Nephron (organoid): ENCODE data around the gene CAPNS1.

ENCODE experiments used
- H3K27ac Mint-ChIP-seq, 3 experiments: 2 replicates each; pipeline ENCODE4 v1.8.0; 2020; ENCODE audit warnings: mixed read lengths in 3 of 3, mild to moderate bottlenecking in 2 of 3, moderate library complexity in 1 of 3
- H3K27me3 Mint-ChIP-seq: 2 replicates; pipeline ENCODE4 v1.8.0; 2021; ENCODE audit warnings: low read depth, mild to moderate bottlenecking, moderate library complexity, mixed read lengths
- H3K36me3 Mint-ChIP-seq: 2 replicates; pipeline ENCODE4 v1.8.0; 2020; ENCODE audit warnings: low read depth, mixed read lengths
- H3K4me1 Mint-ChIP-seq: 2 replicates; pipeline ENCODE4 v1.8.0; 2020; ENCODE audit warnings: mixed read lengths
- H3K4me3 Mint-ChIP-seq, 3 experiments: 2 replicates each; pipeline ENCODE4 v1.8.0; 2020; ENCODE audit warnings: mild to moderate bottlenecking in 3 of 3, mixed read lengths in 3 of 3, moderate library complexity in 2 of 3
- H3K9me3 Mint-ChIP-seq: 2 replicates; pipeline ENCODE4 v1.8.0; 2020; ENCODE audit warnings: mixed read lengths
- TF ChIP-seq, protein P1 (sequence below), 3 experiments: fragments of 200-600 bp; sonication (generic); IDR thresholded peaks; one replicate each; pipeline ENCODE4 v1.5.0; 2021; ENCODE audit warnings: antibody characterized with exemption in 3 of 3; ENCODE audit not compliant: unreplicated experiment in 3 of 3

CAPNS1 gene

GRCh38 chr19:36150586-36150985 lies 10.7 kb downstream of the CAPNS1 start:
- H3K4me1 Mint-ChIP-seq = peaks cover 5% of the 10 kb centered on the region
- H3K4me3 Mint-ChIP-seq = no peak overlapping the region
- TF ChIP-seq, protein P1, sequence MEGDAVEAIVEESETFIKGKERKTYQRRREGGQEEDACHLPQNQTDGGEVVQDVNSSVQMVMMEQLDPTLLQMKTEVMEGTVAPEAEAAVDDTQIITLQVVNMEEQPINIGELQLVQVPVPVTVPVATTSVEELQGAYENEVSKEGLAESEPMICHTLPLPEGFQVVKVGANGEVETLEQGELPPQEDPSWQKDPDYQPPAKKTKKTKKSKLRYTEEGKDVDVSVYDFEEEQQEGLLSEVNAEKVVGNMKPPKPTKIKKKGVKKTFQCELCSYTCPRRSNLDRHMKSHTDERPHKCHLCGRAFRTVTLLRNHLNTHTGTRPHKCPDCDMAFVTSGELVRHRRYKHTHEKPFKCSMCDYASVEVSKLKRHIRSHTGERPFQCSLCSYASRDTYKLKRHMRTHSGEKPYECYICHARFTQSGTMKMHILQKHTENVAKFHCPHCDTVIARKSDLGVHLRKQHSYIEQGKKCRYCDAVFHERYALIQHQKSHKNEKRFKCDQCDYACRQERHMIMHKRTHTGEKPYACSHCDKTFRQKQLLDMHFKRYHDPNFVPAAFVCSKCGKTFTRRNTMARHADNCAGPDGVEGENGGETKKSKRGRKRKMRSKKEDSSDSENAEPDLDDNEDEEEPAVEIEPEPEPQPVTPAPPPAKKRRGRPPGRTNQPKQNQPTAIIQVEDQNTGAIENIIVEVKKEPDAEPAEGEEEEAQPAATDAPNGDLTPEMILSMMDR (IDR thresholded peaks at IDR 0.05; ENCODE audit: unreplicated experiment in 3 of 3) = no peak
- peaks cover 49% of the 10 kb centered on the region for H3K36me3 Mint-ChIP-seq
- H3K9me3 Mint-ChIP-seq = no peaks in the 10 kb centered on the region
- peak overlapping the region in 1 of 3 experiments; percentile 40 for H3K27ac Mint-ChIP-seq
- no peaks in the 10 kb centered on the region for H3K27me3 Mint-ChIP-seq

DNA sequence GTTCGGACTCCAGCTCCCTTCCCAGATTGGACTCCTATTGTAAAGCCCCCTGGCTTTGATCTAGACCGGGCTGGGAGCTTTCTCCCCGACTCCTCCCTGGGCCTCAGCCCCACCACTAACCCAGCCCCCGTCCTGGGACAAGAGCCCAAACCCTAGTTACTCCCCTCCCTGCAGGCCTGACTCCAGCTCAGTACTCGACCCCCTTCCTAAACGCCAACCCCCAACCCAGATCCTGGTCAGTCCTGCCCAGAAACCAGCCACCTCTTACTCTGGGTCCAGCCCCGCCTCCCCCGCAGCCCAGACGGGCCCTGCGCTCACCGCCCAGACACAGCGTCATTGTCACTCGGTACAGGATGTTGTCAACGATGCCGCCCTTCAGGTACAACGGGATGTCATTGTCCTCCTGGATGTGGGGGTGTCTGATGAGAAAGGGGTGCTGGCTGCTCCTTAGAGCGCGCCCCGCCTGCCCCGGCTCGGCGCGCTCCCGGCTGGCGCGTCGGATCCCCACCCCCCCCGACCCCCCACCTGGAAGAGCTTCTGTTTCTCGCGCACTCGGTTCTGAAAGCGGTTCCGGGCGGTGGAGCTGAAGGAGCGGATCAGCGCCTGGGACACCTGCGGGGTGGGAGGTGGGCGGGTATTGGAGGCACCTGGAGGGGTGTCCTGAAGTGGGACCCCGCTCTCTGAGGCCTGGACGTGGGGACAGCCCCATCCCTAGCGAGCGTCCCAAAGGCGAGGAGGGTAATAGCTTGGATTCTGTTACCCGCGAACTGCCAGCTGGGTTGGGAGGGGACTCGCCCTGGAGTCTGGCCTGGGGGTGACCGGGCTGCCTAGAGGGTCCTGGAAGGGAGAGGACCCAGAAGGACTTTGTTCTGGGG lies 11.5 kb downstream of the CAPNS1 start:
- H3K4me1 Mint-ChIP-seq = peaks cover 13% of the 10 kb centered on the region
- TF ChIP-seq, protein P1 (IDR thresholded peaks at IDR 0.05; ENCODE audit: unreplicated experiment in 3 of 3) = no peak
- H3K27me3 Mint-ChIP-seq = no peaks in the 10 kb centered on the region
- no peaks in the 10 kb centered on the region for H3K9me3 Mint-ChIP-seq
- H3K27ac Mint-ChIP-seq = peak overlapping the region in 2 of 3 experiments; percentile 40 to 51
- peaks cover 41% of the 10 kb centered on the region for H3K36me3 Mint-ChIP-seq
- H3K4me3 Mint-ChIP-seq = no peak overlapping the region

GRCh38 chr19:36152019-36152351 lies 12.1 kb downstream of the CAPNS1 start:
- H3K4me1 Mint-ChIP-seq = peaks cover 14% of the 10 kb centered on the region
- no peaks in the 10 kb centered on the region for H3K9me3 Mint-ChIP-seq
- no peak overlapping the region for H3K4me3 Mint-ChIP-seq
- H3K27me3 Mint-ChIP-seq = no peaks in the 10 kb centered on the region
- TF ChIP-seq, protein P1 (IDR thresholded peaks at IDR 0.05; ENCODE audit: unreplicated experiment in 3 of 3) = no peak
- H3K36me3 Mint-ChIP-seq = peaks cover 35% of the 10 kb centered on the region
- H3K27ac Mint-ChIP-seq = no peak overlapping the region

GRCh38 chr19:36152352-36153091 lies 12.7 kb downstream of the CAPNS1 start, which contains the start of gene COX7A1:
COX7A1 (minus strand) TSS chr19:36152447; CDS start chr19:36152407, 40 bp downstream.
- Mint-ChIP-seq H3K27ac (peak within 1 kb of the TSS in 1 of 3 experiments; percentile 40), H3K9me3 (no peaks in the 10 kb centered on the region), H3K36me3 (peaks cover 31% of the 10 kb centered on the region), H3K27me3 (no peaks in the 10 kb centered on the region), H3K4me3 (no peak within 1 kb of the TSS), H3K4me1 (peaks cover 14% of the 10 kb centered on the region)
- TF ChIP-seq, protein P1 (IDR thresholded peaks at IDR 0.05; ENCODE audit: unreplicated experiment in 3 of 3) = no peak

DNA sequence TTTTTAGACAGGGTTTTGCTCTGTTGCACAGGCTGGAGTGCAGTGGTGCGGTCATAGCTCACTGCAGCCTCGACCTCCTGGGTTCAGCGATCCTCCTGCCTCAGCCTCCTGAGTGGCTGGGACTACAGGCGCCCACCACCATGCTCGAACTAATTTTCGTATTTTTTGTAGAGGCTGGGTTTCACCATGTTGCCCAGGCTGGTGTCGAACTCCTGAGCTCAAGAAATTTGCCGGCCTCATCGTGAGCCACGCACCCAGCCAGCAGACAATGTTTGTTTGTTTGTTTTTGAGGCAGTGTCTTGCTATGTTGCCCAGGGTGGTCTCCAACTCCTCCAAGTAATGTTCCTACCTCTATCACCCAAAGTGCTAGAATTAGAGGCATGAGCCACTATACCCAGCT lies 13.3 kb downstream of the CAPNS1 start:
- Mint-ChIP-seq H3K4me3 (no peak overlapping the region), H3K4me1 (peaks cover 14% of the 10 kb centered on the region), H3K9me3 (no peaks in the 10 kb centered on the region), H3K27me3 (no peaks in the 10 kb centered on the region), H3K27ac (no peak overlapping the region), H3K36me3 (peaks cover 30% of the 10 kb centered on the region)
- TF ChIP-seq, protein P1 (IDR thresholded peaks at IDR 0.05; ENCODE audit: unreplicated experiment in 3 of 3) = no peak
